Measurements from ENCODE around the gene CCDC158.
A peak's percentile ranks its signal among the peaks of the same experiment; 100 is the strongest.
"Not testable (repeated sequence)": the region's sequence is repeated elsewhere in the genome, so short reads cannot be mapped to it uniquely, and the experiment has no call there.

The CCDC158 gene

DNA sequence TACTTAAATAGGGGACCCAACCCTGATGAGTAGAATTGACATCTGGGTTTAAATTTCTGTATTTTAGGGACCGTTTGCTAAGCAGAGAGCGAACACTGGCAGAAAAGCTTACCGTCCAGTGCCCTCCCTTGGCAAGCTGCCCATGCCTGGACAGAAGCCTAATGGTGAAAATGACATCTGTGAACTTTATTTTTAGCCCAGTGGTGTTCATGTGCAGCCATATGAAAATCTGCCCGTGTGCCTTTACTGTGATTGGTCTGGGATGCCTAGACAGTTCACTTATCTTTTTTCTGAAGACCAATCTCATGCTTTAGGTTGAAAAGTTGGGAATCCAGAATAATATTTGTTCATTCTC lies 113.3 kb downstream of the CCDC158 start:
- DNase-seq: no peak

- DNase-seq: peak; percentile 29
These were observed 113.9 kb downstream of the CCDC158 start for GRCh38 chr4:76306882-76307659.

- peak; percentile 43 for DNase-seq
These were observed 114.7 kb downstream of the CCDC158 start, which contains the start of gene STBD1 for GRCh38 chr4:76305971-76306881. Gene STBD1 (plus strand): TSS chr4:76306733. CDS start chr4:76306770, 37 bp downstream.

DNA sequence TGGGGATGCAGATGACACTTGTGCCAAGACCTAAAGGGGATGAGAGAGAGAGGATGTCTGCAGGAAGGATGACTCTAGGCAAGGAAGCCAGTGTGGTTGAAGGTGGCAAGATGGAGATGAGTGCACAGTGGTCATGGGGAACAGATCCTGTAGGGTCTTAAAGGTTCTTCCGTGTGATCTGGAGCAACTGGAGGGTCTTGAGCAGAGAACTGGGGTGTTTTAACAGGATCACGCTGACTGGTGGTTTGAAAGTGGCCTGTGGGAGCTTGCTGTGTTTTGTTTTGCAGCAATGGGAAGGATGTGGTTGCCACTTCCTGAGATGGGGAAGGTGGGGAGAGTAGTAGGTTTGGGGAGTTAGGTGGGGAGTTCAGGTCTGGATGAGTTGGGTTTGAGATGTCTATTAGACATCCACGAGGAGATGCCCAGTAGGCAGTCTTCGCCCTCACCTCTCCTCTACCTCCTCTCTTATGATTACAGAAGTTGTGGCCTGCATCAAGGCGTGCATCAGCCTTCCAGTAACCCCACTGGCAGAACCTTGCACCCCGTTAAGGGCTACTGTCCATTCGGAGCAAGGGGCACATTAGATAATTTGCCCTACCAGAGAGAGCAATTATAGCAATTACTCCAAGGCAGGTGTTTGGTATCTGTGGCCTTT lies 115.8 kb downstream of the CCDC158 start:
- DNase-seq: no peak

DNA sequence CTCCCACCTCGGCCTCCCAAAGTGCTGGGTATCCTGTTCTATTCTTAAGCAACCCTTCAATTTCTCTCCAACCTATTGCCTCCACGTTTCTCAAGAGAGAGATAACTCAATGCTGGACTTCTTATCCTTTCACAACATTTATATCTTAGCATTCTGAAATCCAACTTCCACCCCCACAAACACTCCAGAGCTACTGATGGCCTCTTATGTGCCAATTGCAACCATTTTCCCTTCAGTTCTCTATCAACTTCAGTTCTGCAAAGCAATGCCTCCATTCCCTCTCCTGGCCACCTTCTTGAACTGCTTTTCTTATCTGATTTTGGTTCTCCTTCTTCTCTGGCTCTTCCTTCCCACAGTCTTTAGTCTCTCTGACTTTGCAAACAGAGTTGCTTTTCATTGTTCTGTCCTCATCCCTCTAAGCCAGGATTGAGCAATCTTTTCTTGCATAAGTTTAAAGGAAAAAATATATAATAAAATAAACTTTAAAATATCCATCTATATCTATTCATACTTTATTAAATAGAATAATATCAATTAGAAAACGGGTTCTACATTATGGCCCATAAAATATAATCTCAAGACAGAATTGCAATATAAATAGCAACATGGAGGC lies 118.0 kb downstream of the CCDC158 start:
- DNase-seq: no peak

DNA sequence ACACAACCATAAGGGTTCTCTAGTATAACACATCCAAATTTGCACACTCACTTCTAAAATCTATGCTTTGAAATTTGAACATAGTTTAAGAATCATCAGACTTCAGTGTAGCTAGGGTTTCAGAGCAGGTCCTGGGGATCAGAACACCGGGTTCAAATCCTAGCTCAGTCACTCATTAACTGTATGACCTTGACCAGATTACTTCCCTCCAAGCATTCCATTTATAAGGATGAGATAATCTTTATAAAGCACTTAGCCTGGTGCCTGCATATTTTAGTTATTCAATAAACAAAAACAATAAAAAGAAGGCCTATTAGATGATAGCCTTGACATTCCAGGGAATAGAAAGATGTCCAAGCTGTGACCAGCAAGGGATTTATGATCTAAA lies 119.2 kb downstream of the CCDC158 start:
- DNase-seq: no peak

DNA sequence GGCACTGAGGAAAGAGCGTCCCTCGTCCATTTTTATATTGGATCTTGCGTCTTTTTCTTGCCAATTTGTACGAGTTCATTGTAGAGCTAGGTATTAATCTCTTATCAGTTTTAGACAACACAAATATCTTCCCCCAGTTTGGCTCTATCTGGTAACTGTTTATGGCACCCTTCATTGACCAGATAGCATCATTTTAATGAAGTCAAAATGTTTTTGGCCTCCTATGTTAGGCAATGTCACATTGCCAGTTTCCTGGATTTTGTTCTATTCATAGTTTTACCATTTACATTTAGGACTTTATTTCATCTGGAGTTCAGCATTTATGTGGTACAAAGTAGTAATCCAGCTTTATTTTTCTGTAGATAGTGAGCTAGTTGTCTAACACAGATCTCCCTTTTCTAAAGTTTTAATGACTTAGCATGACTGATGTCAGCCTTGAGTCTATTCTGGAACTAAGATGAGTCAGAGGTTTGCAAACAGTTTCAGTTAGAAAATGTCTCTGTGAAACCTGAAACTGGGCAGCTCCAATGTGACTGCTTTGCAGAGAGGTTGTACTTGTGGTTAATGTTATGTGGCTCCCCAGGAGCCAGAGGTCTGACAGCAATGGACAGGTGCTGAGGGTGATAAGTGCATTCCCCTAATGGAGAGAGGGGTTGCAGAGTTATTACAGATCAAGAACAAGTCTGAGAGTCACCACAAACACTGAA lies 119.7 kb downstream of the CCDC158 start:
- no peak for DNase-seq

DNA sequence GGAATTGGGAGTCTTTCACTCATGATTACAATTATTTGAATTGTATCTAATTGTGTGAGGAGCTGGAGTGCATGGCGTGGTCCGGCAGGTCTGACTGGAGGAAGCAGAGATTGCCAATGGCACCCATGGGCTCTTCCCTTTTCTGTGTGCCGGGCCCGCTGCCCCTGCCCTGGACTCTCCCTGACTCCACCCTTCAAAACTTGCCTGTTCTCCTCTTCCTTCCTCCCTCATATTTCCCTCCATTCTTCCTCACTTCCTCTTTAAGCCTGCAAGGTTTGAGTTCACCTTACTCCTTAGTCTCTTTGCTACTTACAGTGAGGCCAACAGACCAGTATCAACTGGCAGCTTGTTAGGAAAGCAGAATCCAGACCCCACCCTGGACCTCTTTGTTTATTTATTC lies 120.9 kb downstream of the CCDC158 start:
- DNase-seq: no peak

DNA sequence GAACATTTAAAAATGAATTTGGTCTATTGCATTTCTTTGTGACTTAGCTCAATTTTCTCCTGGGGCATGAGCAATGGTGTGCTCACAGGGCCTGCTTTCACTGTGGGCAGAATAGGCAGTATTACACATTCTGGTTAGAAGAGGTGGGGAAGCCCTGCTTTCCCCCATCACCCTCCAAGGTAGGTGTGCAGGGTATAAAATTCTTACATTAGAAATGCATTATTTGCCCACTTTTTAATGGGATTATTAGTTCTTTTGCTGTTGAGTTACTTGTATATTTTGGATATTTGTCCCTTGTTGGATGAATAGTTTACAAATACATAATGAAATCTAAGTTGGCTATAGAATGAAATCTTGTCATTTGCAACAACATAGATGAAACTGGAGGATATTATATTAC lies 122.7 kb downstream of the CCDC158 start:
- no peak for DNase-seq

DNA sequence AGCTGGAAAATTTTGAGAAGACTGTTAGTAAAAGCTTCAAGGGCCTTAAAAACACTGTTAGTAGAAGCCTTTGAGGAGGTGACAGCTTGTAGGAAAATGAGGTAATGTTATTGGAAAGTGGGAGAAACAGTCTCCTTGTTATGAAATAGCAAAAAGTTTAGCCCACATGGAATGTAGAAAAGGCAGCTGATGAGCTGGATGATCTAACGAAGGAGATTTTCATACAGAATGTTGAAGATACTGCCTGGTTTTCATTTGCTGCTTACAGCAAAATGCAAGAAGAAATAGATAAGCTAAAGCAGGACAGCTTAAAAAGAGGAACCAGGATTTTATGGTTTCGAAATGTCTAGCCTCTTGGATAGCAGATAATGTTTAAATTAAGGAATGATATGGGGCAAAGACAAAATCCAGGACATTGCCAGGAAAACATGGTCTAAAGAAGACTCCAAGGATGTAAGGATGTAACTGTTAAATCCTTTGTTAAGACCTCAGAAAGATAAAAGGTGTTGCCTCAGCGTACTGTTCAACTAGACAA lies 124.6 kb downstream of the CCDC158 start:
- no peak for DNase-seq

- DNase-seq: no peak
These were observed 127.2 kb downstream of the CCDC158 start for GRCh38 chr4:76293772-76294171.

GRCh38 chr4:76292730-76293129 lies 128.2 kb downstream of the CCDC158 start:
- no peak for DNase-seq

DNA sequence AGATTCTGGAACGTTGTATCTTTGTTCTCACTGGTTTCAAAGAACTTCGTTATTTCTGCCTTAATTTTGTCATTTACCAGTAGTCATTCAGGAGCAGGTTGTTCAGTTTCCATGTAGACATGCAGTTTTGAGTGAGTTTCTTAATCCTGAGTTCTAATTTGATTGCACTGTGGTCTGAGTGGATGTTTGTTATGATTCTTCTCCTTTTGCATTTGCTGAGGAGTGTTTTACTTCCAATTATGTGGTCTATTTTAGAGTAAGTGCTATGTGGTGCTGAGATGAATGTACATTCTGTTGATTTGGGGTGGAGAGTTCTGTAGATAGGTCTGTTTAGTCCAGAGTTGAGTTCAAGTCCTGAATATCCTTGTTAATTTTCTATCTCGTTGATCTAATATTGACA lies 133.1 kb downstream of the CCDC158 start:
- DNase-seq: not testable (repeated sequence)

GRCh38 chr4:76283900-76284299 lies 137.0 kb downstream of the CCDC158 start:
- DNase-seq: no peak

DNA sequence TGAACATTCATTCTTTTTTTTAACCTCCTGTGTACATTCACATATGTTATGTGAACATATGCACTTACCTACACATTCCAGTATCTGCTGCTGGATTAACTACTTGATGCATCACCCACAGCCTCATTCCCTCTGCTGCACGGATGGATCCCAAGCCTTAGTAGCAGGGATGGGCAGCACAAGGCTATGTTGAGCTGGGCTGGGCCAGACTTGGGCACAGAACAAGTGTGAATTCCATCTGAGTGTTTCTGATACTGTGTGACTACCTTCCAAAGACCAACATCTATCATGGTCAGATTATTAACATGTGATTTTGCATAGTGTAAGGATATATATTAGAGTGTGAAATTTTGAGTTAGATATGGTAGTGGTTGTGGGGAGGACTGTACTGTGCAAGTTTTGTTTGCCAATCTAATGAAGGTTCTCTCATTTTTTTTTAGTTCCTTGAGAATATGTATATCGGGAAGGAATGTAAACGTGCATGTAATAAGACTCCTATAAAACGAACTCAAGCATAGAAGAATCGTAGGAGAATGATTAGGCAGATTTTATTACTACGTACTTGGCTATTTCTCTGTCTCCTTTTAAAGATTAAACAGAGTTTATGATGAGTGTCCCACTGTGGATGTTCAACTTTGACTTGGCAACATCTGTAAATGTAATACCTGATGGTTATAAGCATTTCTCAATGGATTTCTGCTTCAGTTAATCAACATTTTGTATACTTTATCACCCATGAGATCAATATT lies 137.8 kb downstream of the CCDC158 start:
- DNase-seq: no peak

DNA sequence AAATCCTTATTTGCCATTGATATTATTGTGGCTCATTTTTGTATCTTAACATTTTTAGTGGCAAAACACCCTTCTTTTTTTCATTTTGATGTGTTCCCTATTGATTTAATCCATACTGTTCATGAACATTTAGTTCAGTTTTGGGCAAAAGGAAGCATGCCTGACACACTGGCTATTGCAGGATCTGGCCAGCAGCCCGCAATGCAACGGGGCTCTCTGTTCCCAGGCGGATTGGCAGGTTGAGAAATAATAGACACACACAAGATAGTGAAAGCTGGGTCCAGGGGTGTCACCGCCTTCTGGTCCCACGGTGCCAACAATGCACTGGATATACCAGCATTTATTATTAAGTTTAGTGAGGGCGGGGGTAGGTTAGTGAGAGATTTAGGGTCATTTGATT lies 139.3 kb downstream of the CCDC158 start:
- not testable (repeated sequence) for DNase-seq

DNA sequence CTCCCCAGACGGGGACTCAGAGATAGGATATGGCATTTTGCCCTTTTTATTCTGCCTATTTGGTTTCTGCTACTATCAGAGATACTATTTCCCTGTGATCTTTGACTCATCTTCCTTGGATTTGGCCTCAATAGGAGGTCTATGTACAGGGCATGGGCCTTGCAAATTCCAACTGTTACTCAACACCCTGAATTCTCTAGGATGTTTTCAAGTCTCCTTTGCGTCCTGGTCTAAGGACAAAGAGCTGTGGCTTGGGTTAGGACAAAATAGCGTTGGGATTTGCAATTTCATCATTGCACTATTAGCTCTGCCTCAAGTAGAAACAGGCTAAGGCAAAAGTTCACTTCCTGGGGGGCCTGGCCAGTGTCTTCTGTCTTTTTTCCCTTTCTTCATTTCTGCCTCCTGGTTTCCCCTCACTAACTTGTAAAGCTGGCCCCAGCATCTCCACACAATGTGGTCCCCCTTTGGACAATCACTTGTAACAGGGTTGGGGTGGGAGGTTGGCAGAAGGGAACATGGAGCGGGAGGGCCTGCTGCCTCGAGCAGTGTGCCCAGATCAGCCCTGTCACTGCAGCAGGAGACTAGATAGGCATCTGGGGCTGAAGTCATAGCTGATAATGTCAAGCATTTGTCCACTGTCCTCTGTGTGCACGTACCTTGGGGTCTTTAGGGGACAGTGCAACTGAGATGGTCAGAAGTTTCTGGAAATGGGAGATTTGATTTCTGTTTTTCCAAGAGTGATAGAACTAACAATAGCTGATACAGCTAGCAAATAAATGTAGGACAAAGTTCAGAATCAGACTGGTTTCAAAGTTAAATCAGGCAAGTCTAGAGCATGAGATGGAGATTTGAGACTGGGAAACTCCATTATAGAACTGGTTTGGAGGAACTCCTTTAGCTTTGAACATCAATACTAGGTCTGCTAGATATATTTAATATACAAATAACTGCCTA lies 140.2 kb downstream of the CCDC158 start:
- no peak for DNase-seq

DNA sequence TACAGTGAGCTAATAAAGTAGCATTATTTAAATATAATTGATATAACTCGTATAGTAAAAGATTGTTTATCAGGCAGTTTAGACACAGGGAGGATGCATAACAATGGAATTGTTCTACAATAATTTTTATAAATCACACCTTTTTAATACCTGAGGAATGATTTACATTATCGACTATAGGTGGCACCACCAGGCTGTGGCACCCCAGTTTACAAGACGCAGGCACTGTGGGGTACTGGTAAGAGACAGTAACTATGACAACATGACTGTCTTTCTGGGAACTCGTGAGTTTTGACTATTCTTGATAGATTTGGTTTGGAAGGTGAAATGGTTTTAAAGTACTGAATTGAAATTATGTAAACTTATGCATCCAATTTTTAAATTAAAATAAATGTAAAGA lies 141.5 kb downstream of the CCDC158 start:
- DNase-seq: peak; percentile 20

DNA sequence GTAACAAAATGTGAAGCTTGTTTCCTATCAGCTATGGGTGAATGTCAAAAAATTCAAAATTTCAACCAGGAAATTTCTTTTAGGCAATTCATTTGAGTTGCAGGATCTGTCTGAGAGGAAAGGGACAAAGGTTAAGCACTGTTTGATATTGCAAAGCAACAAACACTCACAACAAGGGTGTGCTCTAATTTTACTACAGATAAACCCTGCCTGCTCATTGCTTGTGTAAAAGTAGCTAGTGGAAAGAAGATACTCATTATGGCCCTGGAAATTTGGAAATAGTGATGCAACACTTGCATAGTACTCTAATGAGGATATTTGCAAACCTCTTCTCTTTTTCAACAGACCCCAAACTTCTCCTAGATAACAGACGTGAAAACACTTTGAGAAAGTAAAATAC lies 142.4 kb downstream of the CCDC158 start:
- no peak for DNase-seq

GRCh38 chr4:76277667-76278066 lies 143.3 kb downstream of the CCDC158 start:
- no peak for DNase-seq
